ENCODE data around the gene S100A2.
"Not testable (repeated sequence)": the region's sequence is repeated elsewhere in the genome, so short reads cannot be mapped to it uniquely, and the experiment has no call there.

S100A2 gene

DNA sequence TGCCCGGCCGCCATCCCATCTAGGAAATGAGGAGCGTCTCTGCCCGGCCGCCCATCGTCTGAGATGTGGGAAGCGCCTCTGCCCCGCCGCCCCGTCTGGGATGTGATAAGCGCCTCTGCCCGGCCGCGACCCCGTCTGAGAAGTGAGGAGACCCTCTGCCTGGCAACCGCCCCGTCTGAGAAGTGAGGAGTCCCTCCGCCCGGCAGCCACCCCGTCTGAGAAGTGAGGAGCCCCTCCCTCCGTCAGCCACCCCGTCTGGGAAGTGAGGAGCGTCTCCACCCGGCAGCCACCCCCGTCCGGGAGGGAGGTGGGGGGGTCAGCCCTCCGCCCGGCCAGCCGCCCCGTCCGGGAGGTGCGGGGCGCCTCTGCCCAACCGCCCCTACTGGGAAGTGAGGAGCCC lies 17.2 kb upstream of the S100A2 start:
- H3K4me2 ChIP-seq (ENCODE audit: low read length); H3K9me3 ChIP-seq (ENCODE audit: control insufficient read depth, insufficient read depth, low read length); H3K79me2 ChIP-seq (ENCODE audit: control insufficient read depth, low read length); H3F3A ChIP-seq (ENCODE audit: control insufficient read depth, insufficient read depth); H4K20me1 ChIP-seq (ENCODE audit: control insufficient read depth, insufficient read depth, low read depth, low read length); H3K36me3 ChIP-seq (ENCODE audit: control insufficient read depth, low read length); H3K9me2 ChIP-seq (replicated peaks; ENCODE audit: control insufficient read depth, low read length); H3K27ac ChIP-seq (ENCODE audit: low read depth, low read length); H3K4me1 ChIP-seq (ENCODE audit: control insufficient read depth, low read length); H3K4me3 ChIP-seq (ENCODE audit: low read length): not testable (repeated sequence)
- H3K27me3 ChIP-seq (ENCODE audit: control insufficient read depth, low read length), result peaks cover 16% of the 10 kb centered on the region

GRCh38 chr1:153578936-153579335 lies 13.3 kb upstream of the S100A2 start:
- Histone ChIP-seq H3K27me3 (ENCODE audit: control insufficient read depth, low read length) (peaks cover 25% of the 10 kb centered on the region), H3K36me3 (ENCODE audit: control insufficient read depth, low read length) (no peaks in the 10 kb centered on the region), H3K4me3 (ENCODE audit: low read length) (no peak overlapping the region), H3K79me2 (ENCODE audit: control insufficient read depth, low read length) (no peaks in the 10 kb centered on the region), H3K9me3 (ENCODE audit: control insufficient read depth, insufficient read depth, low read length) (no peaks in the 10 kb centered on the region), H3K27ac (ENCODE audit: low read depth, low read length) (no peak overlapping the region), H3K9me2 (replicated peaks; ENCODE audit: control insufficient read depth, low read length) (no peaks in the 10 kb centered on the region), H3K4me2 (ENCODE audit: low read length) (no peak overlapping the region), H3K4me1 (ENCODE audit: control insufficient read depth, low read length) (no peaks in the 10 kb centered on the region), H3F3A (ENCODE audit: control insufficient read depth, insufficient read depth) (no peaks in the 10 kb centered on the region), H4K20me1 (ENCODE audit: control insufficient read depth, insufficient read depth, low read depth, low read length) (no peaks in the 10 kb centered on the region)
- TF ChIP-seq CTCF (IDR thresholded peaks at IDR 0.05; ENCODE audit: low read depth, low read length, poor library complexity, severe bottlenecking), result no peak
- TF ChIP-seq EZH2phosphoT487 (IDR thresholded peaks at IDR 0.05; ENCODE audit: borderline replicate concordance, low read length), result no peak

DNA sequence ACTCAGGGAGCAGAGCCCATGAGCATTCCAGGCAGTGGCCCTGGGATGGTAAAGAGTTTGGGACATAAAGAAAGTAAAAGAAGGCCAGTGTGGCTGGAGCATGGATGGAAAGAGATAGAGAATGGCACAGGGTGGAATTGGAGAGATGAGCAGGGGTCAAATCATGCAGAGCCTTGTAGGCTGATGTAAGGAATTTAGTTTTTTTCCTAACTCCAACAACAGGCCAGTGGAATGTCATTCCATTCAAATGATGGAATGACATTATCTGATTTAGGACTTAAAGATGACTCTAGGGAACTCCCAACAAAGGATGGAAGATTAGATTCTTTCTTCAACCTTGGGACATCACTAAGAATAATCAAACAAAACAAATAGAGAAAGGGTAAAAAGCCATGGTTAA lies 12.8 kb upstream of the S100A2 start:
- H3K27me3 ChIP-seq (ENCODE audit: control insufficient read depth, low read length), result peaks cover 25% of the 10 kb centered on the region
- no peaks in the 10 kb centered on the region for H3K36me3 ChIP-seq (ENCODE audit: control insufficient read depth, low read length)
- H3F3A ChIP-seq (ENCODE audit: control insufficient read depth, insufficient read depth), result no peaks in the 10 kb centered on the region
- H3K4me3 ChIP-seq (ENCODE audit: low read length), result no peak overlapping the region
- H4K20me1 ChIP-seq (ENCODE audit: control insufficient read depth, insufficient read depth, low read depth, low read length), result no peaks in the 10 kb centered on the region
- H3K4me2 ChIP-seq (ENCODE audit: low read length), result no peak overlapping the region
- no peak for TF ChIP-seq EZH2phosphoT487 (IDR thresholded peaks at IDR 0.05; ENCODE audit: borderline replicate concordance, low read length)
- no peak for TF ChIP-seq CTCF (IDR thresholded peaks at IDR 0.05; ENCODE audit: low read depth, low read length, poor library complexity, severe bottlenecking)
- H3K4me1 ChIP-seq (ENCODE audit: control insufficient read depth, low read length), result no peaks in the 10 kb centered on the region
- no peaks in the 10 kb centered on the region for H3K79me2 ChIP-seq (ENCODE audit: control insufficient read depth, low read length)
- H3K27ac ChIP-seq (ENCODE audit: low read depth, low read length), result no peak overlapping the region
- H3K9me2 ChIP-seq (replicated peaks; ENCODE audit: control insufficient read depth, low read length), result no peaks in the 10 kb centered on the region
- no peaks in the 10 kb centered on the region for H3K9me3 ChIP-seq (ENCODE audit: control insufficient read depth, insufficient read depth, low read length)

DNA sequence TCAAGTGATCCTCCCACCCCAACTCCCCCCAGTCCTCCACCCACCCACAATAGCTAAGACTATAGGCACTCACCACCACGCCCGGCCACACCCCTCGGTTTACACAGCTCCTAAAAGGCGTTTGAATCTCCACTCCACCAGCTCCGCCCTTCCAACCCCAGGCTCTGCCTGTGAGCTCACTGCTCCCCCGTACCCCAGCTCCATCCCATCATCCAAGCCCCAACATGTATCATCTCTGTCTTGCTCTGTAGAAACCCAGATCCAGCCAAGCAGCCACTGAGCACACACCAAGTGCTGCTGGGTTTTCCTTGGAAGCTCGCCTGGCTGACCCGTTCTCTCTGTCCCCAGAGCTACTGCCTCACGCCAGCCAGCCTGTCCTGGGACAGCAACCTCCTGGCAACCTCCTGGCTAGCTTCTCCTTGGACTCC lies 12.0 kb upstream of the S100A2 start:
- no peak overlapping the region for H3K4me2 ChIP-seq (ENCODE audit: low read length)
- no peaks in the 10 kb centered on the region for H3K36me3 ChIP-seq (ENCODE audit: control insufficient read depth, low read length)
- H3K79me2 ChIP-seq (ENCODE audit: control insufficient read depth, low read length), result no peaks in the 10 kb centered on the region
- no peaks in the 10 kb centered on the region for H3K4me1 ChIP-seq (ENCODE audit: control insufficient read depth, low read length)
- H3K27me3 ChIP-seq (ENCODE audit: control insufficient read depth, low read length), result peaks cover 25% of the 10 kb centered on the region
- no peak overlapping the region for H3K4me3 ChIP-seq (ENCODE audit: low read length)
- H3K27ac ChIP-seq (ENCODE audit: low read depth, low read length), result no peak overlapping the region
- H4K20me1 ChIP-seq (ENCODE audit: control insufficient read depth, insufficient read depth, low read depth, low read length), result no peaks in the 10 kb centered on the region
- H3F3A ChIP-seq (ENCODE audit: control insufficient read depth, insufficient read depth), result no peaks in the 10 kb centered on the region
- TF ChIP-seq EZH2phosphoT487 (IDR thresholded peaks at IDR 0.05; ENCODE audit: borderline replicate concordance, low read length) (no peak), CTCF (IDR thresholded peaks at IDR 0.05; ENCODE audit: low read depth, low read length, poor library complexity, severe bottlenecking) (no peak)
- H3K9me3 ChIP-seq (ENCODE audit: control insufficient read depth, insufficient read depth, low read length), result no peaks in the 10 kb centered on the region
- H3K9me2 ChIP-seq (replicated peaks; ENCODE audit: control insufficient read depth, low read length), result no peaks in the 10 kb centered on the region

Measured in DOHH2 (cell line).